CD14-positive monocyte (primary cell): ENCODE results near the gene CCDC87. TPM values are rescaled to one million over a fixed set of nuclear protein-coding genes. Genes with fewer than 3 reads are reported as not detected.

Experiments used
- DNase-seq, 3 donors: peaks; one replicate each; pipeline ENCODE4 v3.0.0-alpha.2; 2011 to 2022
- H2AFZ ChIP-seq: 2 replicates; pipeline ENCODE4 v1.6.0; 2012; ENCODE audit warnings: mild to moderate bottlenecking, low read depth, low read length, inconsistent platforms; ENCODE audit not compliant: insufficient read depth, poor library complexity, severe bottlenecking
- H3K27ac ChIP-seq, 2 donors: 1 replicate in 1 of 2; 2 replicates in 1 of 2; pipeline ENCODE4 v1.5.1; 2012 to 2013; ENCODE audit warnings: low read length in 2 of 2, control low read depth in 1 of 2, inconsistent platforms in 1 of 2, low read depth in 1 of 2, mild to moderate bottlenecking in 1 of 2
- H3K27me3 ChIP-seq, 2 donors: one replicate each; pipeline versions ENCODE4 v1.6.0 to v1.6.1; 2011 to 2013; ENCODE audit warnings: low read length in 2 of 2; ENCODE audit not compliant: control insufficient read depth in 2 of 2, insufficient read depth in 2 of 2
- H3K36me3 ChIP-seq, 2 donors: replicated peaks in 1 of 2; 1 replicate in 1 of 2; 2 replicates in 1 of 2; pipeline versions ENCODE4 v1.5.1 to v1.6.1; 2012 to 2013; ENCODE audit warnings: low read length in 2 of 2, control low read depth in 1 of 2, inconsistent platforms in 1 of 2, mild to moderate bottlenecking in 1 of 2; ENCODE audit not compliant: insufficient read depth in 2 of 2, control insufficient read depth in 1 of 2
- H3K4me1 ChIP-seq, 2 donors: 1 replicate in 1 of 2; 2 replicates in 1 of 2; pipeline versions ENCODE4 v1.5.1 to v1.6.1; 2012 to 2013; ENCODE audit warnings: low read length in 2 of 2, control low read depth in 1 of 2, inconsistent platforms in 1 of 2, mild to moderate bottlenecking in 1 of 2, moderate library complexity in 1 of 2; ENCODE audit not compliant: insufficient read depth in 2 of 2, control insufficient read depth in 1 of 2
- H3K4me2 ChIP-seq: replicated peaks from 2 replicates; pipeline ENCODE3; 2012; ENCODE audit warnings: low read length, moderate library complexity, mild to moderate bottlenecking; ENCODE audit not compliant: poor library complexity, severe bottlenecking; ENCODE audit errors: extremely low read depth
- H3K4me3 ChIP-seq, 3 experiments: fragments of 200-600 bp in 1 of 3; sonication (generic) in 1 of 3; replicated peaks in 1 of 3; 1 replicate in 2 of 3; 2 replicates in 1 of 3; pipeline ENCODE4 v1.5.1; 2011 to 2013; ENCODE audit warnings: low read length in 3 of 3, mild to moderate bottlenecking in 3 of 3, control low read depth in 2 of 3, low read depth in 2 of 3, inconsistent platforms in 1 of 3, moderate library complexity in 1 of 3
- H3K79me2 ChIP-seq: 2 replicates; pipeline ENCODE4 v1.6.0; 2012; ENCODE audit warnings: mild to moderate bottlenecking, control low read depth, inconsistent platforms, low read length, moderate library complexity; ENCODE audit not compliant: insufficient read depth
- H3K9ac ChIP-seq: 2 replicates; pipeline ENCODE4 v1.6.0; 2017; ENCODE audit warnings: low read length, mild to moderate bottlenecking; ENCODE audit not compliant: insufficient read depth, poor library complexity, severe bottlenecking
- H3K9me3 ChIP-seq, 2 donors: replicated peaks in 1 of 2; 1 replicate in 1 of 2; 2 replicates in 1 of 2; pipeline versions ENCODE4 v1.5.1 to v1.6.1; 2012 to 2013; ENCODE audit warnings: low read length in 2 of 2, control low read depth in 1 of 2; ENCODE audit not compliant: control insufficient read depth in 1 of 2, insufficient read depth in 1 of 2
- H4K20me1 ChIP-seq: 2 replicates; pipeline ENCODE4 v1.6.0; 2012; ENCODE audit warnings: mild to moderate bottlenecking, low read length, control low read depth, moderate library complexity; ENCODE audit not compliant: insufficient read depth
- H3K27ac Mint-ChIP-seq, 7 donors: one replicate each; pipeline ENCODE4 v1.8.0; 2020; ENCODE audit warnings: mild to moderate bottlenecking in 7 of 7, mixed read lengths in 7 of 7, moderate library complexity in 6 of 7, inconsistent platforms in 2 of 7
- H3K27me3 Mint-ChIP-seq, 3 donors: one replicate each; pipeline ENCODE4 v1.8.0; 2021 to 2022; ENCODE audit warnings: low read depth in 3 of 3, mild to moderate bottlenecking in 3 of 3, mixed read lengths in 3 of 3, moderate library complexity in 3 of 3, inconsistent platforms in 1 of 3
- H3K36me3 Mint-ChIP-seq, 2 donors: one replicate each; pipeline ENCODE4 v1.8.0; 2020; ENCODE audit warnings: mixed read lengths in 2 of 2, inconsistent platforms in 1 of 2, mild to moderate bottlenecking in 1 of 2
- H3K4me1 Mint-ChIP-seq: one replicate; pipeline ENCODE4 v1.8.0; 2020; ENCODE audit warnings: mild to moderate bottlenecking, mixed read lengths
- H3K4me3 Mint-ChIP-seq, 2 donors: one replicate each; pipeline ENCODE4 v1.8.0; 2020; ENCODE audit warnings: mild to moderate bottlenecking in 2 of 2, mixed read lengths in 2 of 2, moderate library complexity in 1 of 2
- H3K9me3 Mint-ChIP-seq, 7 donors: one replicate each; pipeline ENCODE4 v1.8.0; 2020 to 2022; ENCODE audit warnings: mixed read lengths in 7 of 7, mild to moderate bottlenecking in 6 of 7, moderate library complexity in 6 of 7, inconsistent platforms in 2 of 7
- WGBS: methylation state at CpG from one replicate; pipeline ENCODE4 v1.1.5; 2013; ENCODE audit warnings: missing lambda C conversion rate; ENCODE audit not compliant: insufficient coverage; 5-methylcytosine and 5-hydroxymethylcytosine counted together
- intact Hi-C, 2 donors: fragments of 100-400 bp; cut with micrococcal nuclease; formaldehyde crosslinking; loops; one replicate each; pipeline versions ENCODE4 v1.15.0 to v1.15.1; 2023
- polyA plus RNA-seq, 3 donors: library from polyadenylated mRNA; depleted of rRNA in 1 of 3; unstranded in 2 of 3; stranded (reverse) in 1 of 3; fragments of 300-500 nt in 2 of 3; fragments of >200 nt in 1 of 3; fragmentation: Illumina TruSeq in 2 of 3; gene quantifications; 1 replicate in 2 of 3; 2 replicates in 1 of 3; pipeline ENCODE4 v1.2.3, GENCODE V29; 2012 to 2021
- TF ChIP-seq, protein P1 (sequence below): fragments of 200-600 bp; IDR thresholded peaks from one replicate; pipeline ENCODE4 v1.8.0; 2022; ENCODE audit warnings: antibody characterized with exemption, mild to moderate bottlenecking

Gene CCDC87
- polyA plus RNA-seq, 3 donors: not detected

DNA sequence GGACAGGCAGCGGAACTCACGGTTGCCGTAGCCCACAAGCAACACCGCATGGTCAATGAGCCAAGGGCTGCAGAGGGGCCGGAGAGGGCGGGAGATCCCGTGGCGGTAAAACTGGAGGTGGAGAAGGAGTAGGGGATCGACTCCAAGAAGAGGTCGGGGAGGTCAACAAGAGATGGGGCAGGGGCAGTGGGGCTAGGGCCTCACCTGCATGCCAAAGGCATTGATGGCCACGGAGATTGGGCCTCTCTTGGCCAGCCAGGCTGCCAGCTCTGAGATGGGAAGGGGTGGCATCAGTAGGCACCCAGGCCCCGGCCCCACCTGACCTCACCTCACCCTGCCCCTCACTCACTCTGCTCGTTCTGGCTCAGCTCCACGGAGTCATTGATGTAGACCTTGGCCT lies 28.3 kb downstream of the CCDC87 start:
- 97% methylated on average over 8 of the region's 14 CpGs for WGBS
- TF ChIP-seq, protein P1, sequence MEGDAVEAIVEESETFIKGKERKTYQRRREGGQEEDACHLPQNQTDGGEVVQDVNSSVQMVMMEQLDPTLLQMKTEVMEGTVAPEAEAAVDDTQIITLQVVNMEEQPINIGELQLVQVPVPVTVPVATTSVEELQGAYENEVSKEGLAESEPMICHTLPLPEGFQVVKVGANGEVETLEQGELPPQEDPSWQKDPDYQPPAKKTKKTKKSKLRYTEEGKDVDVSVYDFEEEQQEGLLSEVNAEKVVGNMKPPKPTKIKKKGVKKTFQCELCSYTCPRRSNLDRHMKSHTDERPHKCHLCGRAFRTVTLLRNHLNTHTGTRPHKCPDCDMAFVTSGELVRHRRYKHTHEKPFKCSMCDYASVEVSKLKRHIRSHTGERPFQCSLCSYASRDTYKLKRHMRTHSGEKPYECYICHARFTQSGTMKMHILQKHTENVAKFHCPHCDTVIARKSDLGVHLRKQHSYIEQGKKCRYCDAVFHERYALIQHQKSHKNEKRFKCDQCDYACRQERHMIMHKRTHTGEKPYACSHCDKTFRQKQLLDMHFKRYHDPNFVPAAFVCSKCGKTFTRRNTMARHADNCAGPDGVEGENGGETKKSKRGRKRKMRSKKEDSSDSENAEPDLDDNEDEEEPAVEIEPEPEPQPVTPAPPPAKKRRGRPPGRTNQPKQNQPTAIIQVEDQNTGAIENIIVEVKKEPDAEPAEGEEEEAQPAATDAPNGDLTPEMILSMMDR: no peak
- peaks cover 0 to 20% of the 10 kb centered on the region in 2 donors for H3K27me3 ChIP-seq
- no peak overlapping the region for H3K27ac Mint-ChIP-seq
- H2AFZ ChIP-seq: no peak overlapping the region
- no peak overlapping the region for H3K9ac ChIP-seq
- no peaks in the 10 kb centered on the region for H3K36me3 ChIP-seq
- H4K20me1 ChIP-seq: no peaks in the 10 kb centered on the region
- no peaks in the 10 kb centered on the region for H3K9me3 ChIP-seq
- H3K4me3 ChIP-seq: no peak overlapping the region
- no peaks in the 10 kb centered on the region for H3K36me3 Mint-ChIP-seq
- H3K4me1 ChIP-seq: peaks cover 4 to 12% of the 10 kb centered on the region in 2 donors
- peaks cover 18 to 32% (median 22%) of the 10 kb centered on the region in 3 donors for H3K27me3 Mint-ChIP-seq
- H3K9me3 Mint-ChIP-seq: peaks cover 0 to 5% (median 0%) of the 10 kb centered on the region in 7 donors
- H3K4me2 ChIP-seq: no peak overlapping the region
- H3K4me1 Mint-ChIP-seq: peaks cover 7% of the 10 kb centered on the region
- intact Hi-C loops: no loop called here
- H3K79me2 ChIP-seq: no peaks in the 10 kb centered on the region
- H3K4me3 Mint-ChIP-seq: no peak overlapping the region
- no peak overlapping the region for H3K27ac ChIP-seq
- no peak for DNase-seq

- no peaks in the 10 kb centered on the region for H3K36me3 Mint-ChIP-seq
- Histone ChIP-seq H3K4me2 (no peak overlapping the region), H3K27ac (no peak overlapping the region), H3K4me1 (peaks cover 4 to 17% of the 10 kb centered on the region in 2 donors), H4K20me1 (no peaks in the 10 kb centered on the region), H2AFZ (no peak overlapping the region), H3K36me3 (no peaks in the 10 kb centered on the region), H3K9me3 (no peaks in the 10 kb centered on the region), H3K79me2 (no peaks in the 10 kb centered on the region), H3K4me3 (no peak overlapping the region), H3K27me3 (peaks cover 1 to 25% of the 10 kb centered on the region in 2 donors), H3K9ac (no peak overlapping the region)
- H3K4me3 Mint-ChIP-seq: no peak overlapping the region
- peaks cover 0 to 5% (median 0%) of the 10 kb centered on the region in 7 donors for H3K9me3 Mint-ChIP-seq
- H3K27me3 Mint-ChIP-seq: peaks cover 24 to 36% (median 26%) of the 10 kb centered on the region in 3 donors
- no peak for DNase-seq
- intact Hi-C loops: no loop called here
- H3K4me1 Mint-ChIP-seq: peaks cover 12% of the 10 kb centered on the region
- H3K27ac Mint-ChIP-seq: no peak overlapping the region
- TF ChIP-seq, protein P1: no peak
- WGBS: 100% methylated on average over 4 of the region's 10 CpGs
Measured at GRCh38 chr11:66563832-66564231, 29.0 kb downstream of the CCDC87 start.
